Measurements from ENCODE around the gene CCL5.

The CCL5 gene

DNA sequence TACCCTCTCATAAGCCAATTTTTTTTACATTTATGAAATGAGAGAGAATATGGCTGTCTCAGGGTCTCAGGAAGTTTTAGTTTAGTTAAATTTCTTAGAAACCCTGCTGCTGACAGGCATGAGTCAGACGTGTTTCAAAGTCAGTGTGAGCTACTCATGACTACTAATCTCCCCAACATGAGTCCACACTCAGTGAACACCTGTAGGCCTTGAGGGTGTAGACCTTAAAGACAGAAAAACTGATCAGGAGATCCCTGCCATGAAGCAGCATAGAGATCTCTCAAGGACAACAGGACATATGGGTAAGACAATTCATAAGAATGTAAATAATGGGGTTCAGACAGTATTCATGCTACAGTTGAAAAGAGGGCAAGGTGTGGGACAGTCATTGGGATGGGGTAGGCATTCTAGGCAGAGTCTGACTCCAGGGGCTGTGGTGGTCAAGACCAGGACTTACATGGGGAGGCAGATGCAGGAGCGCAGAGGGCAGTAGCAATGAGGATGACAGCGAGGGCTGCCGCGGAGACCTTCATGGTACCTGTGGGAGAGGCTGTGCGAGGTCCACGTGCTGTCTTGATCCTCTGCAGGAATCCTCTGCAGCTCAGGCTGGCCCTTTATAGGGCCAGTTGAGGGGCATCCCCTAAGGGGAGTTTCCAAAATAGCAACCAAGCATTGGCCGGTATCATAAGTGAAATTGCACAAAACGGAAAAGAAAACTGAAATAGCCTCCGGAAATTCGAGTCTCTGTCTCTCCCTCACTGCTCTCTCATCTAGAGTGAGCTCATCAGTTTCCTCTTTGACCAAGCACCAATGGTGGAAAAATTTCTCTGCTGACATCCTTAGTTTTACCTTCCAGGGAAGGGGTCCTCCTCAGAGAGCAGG, at the start of gene CCL5:
TSS of gene CCL5 (minus strand) at position 588 of the 882 bp plus-strand sequence.
- no peak within 1 kb of the TSS for H3K27ac ChIP-seq
- DNase-seq (ENCODE audit: low read depth, low spot score) = peak; percentile 31

DNA sequence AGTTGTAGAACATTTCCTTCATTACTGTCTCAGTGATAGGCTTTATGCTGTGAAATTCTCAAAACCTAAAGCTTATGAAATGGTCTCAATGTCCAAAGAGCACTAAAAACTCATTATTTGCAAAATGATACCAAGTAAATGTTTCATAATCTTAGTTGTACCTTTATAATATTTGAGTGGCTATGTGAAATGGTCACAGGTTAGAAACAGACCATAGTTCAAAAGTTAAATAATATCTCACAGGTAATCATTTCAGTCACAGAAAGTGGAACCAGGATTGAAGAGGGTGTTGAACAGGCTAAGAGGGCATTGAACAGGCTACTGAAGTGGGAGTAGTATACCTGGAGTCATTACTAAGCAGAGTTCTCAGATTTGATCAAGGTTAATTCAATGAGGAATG, 47.6 kb upstream of the CCL5 start:
- no peak overlapping the region for H3K27ac ChIP-seq
- DNase-seq (ENCODE audit: low read depth, low spot score) = no peak

GRCh38 chr17:35923609-35924114, 43.5 kb upstream of the CCL5 start:
- H3K27ac ChIP-seq = no peak overlapping the region
- no peak for DNase-seq (ENCODE audit: low read depth, low spot score)

GRCh38 chr17:35920229-35920628, 40.1 kb upstream of the CCL5 start:
- no peak overlapping the region for H3K27ac ChIP-seq
- DNase-seq (ENCODE audit: low read depth, low spot score) = no peak

DNA sequence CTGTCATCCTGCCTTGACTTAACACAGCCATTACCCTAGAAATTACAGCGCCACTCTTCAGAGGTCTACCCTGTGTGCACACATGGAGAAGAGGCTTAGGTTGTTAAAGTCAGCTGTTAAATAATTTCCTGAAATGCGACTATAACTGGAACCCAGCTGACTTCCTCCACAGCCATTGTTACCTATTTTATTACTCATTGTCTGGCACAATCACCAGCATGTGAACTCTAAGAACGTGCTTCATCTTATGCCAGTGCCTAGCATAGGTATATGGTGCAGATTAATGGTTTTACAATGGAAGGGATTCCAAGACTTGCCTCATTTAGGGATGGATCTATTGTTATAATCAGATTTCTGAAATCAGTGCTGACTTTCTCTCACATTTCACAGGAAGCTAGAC, 38.5 kb upstream of the CCL5 start:
- no peak for DNase-seq (ENCODE audit: low read depth, low spot score)
- no peak overlapping the region for H3K27ac ChIP-seq

DNA sequence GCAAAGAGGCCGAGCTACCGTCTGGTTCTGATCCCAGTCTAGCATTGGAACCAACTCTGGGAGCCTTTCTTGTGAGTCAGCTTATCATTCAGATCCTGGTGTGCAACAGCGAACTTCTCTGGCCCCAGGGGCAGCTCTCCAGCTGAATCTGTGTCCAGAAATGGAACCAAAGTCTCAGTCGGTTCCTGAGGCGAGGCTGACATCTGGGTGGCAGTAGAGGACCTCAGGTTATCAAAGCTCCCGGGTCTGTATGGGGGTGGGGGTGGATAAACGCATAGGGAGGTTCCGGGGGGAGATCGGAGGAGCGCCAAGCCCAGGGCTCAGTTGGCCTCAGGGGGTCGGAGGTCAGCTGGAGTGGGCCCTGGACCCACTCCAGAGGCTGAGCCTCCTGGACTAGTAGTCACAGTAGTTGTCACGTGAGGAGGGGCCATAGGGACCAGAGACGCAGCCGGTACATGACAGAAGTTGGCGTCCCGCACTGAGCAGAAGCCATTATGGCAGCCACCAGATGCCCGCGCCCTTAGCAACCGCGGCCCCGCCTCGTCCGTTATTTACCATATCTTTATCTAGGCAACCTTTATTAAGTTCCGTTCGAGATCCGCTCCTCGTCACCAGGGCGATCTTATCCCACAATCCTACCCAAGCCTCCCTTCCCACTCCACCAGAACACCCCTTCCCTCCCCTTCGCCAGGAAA, 37.5 kb upstream of the CCL5 start:
- no peak overlapping the region for H3K27ac ChIP-seq
- no peak for DNase-seq (ENCODE audit: low read depth, low spot score)

- DNase-seq (ENCODE audit: low read depth, low spot score) = no peak
- H3K27ac ChIP-seq = no peak overlapping the region
These were observed 35.2 kb upstream of the CCL5 start for GRCh38 chr17:35915153-35915964.

DNA sequence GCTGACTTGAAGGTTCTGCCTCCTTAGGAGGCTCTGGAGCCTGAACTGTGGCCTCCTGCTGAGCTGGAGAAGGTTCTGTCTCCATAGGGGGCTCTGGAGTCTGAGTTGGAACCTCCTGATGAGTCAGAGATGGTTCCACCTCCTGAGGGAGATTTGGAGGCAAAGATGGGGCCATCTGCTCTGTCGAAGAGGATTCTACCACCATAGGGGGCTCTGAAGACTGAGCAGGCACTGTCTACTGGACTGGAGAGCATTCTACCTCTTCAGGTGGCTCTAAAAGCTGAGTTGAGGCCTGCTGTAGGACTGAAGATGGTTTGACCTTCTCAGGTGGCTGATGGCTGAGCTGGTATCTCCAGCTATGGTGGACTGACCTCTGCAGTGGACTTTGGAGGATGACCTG, 34.2 kb upstream of the CCL5 start:
- H3K27ac ChIP-seq = no peak overlapping the region
- DNase-seq (ENCODE audit: low read depth, low spot score) = no peak

GRCh38 chr17:35913609-35914008, 33.4 kb upstream of the CCL5 start:
- no peak overlapping the region for H3K27ac ChIP-seq
- no peak for DNase-seq (ENCODE audit: low read depth, low spot score)

DNA sequence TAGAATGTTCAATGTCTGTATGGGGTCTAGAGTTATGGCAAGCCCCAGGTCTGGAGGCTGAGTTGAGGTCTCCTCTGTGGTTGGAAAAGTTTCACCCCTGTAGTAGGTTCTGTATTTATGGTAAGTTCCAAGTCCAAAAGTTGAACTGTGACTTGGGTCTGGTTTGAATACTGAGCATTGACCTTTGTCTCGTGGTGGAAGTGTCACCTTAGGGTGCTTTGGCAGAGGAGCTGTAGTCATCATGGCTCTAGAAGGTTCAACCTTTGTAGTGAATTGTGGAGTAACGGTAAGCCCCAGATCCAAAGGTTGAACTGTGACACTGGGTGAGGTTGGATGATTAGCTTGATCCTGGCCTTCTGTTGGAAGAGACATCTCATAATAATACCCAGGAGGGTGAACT, 32.8 kb upstream of the CCL5 start:
- H3K27ac ChIP-seq = no peak overlapping the region
- no peak for DNase-seq (ENCODE audit: low read depth, low spot score)

DNA sequence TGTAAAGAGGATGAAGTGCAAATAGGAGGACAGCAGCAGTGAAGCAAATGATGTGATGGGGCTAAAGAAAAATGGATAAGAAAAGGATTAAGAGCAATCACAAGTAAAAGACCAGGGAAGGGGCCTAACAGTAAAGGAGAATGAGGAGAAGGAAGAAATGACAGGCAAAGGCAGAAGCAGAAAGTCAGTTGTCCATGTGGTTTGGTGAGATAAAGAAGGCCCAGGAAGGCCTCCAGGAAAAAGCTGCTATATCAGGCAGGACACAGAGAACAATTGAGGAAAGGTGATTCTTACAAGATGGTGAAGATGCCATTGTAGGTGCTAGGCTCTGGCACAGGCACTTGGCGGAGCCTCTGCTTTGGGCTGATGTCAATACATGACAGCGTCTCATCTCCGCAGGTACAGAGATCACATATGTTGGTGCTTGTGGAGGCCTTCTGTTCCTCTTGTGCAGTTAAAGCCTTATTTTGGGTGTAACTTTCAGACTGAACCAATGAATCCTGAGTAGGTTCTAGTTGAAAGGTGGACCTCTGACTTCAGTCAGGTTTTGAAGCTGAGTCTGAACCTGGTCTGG, 32.3 kb upstream of the CCL5 start:
- no peak overlapping the region for H3K27ac ChIP-seq
- DNase-seq (ENCODE audit: low read depth, low spot score) = no peak

DNA sequence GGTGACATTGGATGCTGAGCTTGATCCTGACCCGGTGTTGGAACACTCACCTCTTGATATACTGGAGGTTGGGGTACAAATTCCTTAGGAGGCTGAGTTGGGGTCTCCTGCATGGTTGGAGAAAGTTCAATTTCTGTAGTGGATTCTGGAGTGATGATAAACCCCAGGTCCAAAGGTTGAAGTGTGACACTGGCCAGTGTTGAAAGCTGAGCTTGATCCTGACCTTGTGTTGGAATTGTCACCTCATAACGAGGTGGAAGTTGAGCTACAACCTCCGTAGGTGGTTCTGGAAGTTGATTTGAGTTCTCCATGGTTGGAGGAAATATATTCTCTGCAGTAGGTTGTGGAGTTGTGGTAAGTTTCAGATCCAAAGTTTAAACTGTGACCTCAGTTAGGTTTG, 29.2 kb upstream of the CCL5 start:
- H3K27ac ChIP-seq = no peak overlapping the region
- DNase-seq (ENCODE audit: low read depth, low spot score) = no peak

DNA sequence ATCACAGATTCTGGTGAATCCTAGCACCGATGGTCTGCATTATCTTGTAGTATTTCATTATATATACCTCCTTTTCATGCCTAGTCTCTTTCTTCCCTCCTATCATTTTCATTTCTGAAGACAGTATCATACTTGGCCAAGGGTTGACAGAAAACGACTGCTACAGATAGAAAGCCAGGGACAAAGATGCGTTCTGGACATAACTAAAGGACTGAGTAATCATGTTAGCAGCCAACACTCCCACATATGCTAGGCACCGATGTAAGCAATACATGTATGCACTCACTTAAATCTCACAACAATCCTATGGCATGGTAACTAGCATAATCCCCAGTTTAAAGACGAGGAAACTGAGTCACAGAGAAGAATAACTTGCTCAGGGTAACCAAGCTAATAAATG, 27.5 kb upstream of the CCL5 start:
- no peak for DNase-seq (ENCODE audit: low read depth, low spot score)
- H3K27ac ChIP-seq = no peak overlapping the region

- DNase-seq (ENCODE audit: low read depth, low spot score) = no peak
- no peak overlapping the region for H3K27ac ChIP-seq
These were observed 26.9 kb upstream of the CCL5 start for GRCh38 chr17:35906926-35907637.

DNA sequence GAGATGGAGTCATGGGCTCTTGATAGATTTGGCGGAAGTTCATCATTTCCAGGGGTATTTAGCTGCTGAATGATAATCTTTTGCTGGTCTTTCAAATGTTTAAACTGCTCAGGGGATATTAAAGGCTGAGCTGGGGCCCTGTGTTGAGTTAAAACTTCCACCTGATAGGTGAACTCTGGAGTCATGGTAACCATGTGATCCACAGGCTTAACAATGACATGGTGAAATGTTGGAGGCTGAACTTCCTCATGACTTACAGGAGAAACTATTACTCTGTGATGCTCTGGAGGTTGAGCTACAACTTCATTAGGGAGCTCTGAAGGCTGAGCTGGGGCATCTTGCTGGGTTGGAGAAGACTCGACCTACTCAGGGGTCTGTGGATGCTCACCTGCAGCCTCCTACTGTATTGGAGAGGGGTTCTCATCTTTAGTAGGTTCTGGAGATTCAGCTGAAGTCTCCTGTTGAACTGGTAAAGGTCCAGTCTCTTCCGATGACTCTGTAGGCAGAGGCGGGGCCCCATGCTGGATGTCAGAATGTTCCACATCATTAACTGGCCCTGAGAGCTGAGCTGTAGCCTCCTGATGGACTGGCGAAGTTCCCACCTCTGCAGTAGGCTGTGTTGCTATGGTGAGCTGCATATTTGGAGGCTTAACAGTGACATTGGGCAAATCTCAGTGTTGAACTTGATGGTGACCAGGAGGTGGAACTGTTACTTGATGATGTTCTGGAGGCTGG, 26.2 kb upstream of the CCL5 start:
- DNase-seq (ENCODE audit: low read depth, low spot score) = no peak

GRCh38 chr17:35903451-35903850, 23.3 kb upstream of the CCL5 start:
- H3K27ac ChIP-seq = no peak overlapping the region
- no peak for DNase-seq (ENCODE audit: low read depth, low spot score)

More for the DNA sequence above, 26.2 kb upstream of the CCL5 start:
- no peak overlapping the region for H3K27ac ChIP-seq

DNA sequence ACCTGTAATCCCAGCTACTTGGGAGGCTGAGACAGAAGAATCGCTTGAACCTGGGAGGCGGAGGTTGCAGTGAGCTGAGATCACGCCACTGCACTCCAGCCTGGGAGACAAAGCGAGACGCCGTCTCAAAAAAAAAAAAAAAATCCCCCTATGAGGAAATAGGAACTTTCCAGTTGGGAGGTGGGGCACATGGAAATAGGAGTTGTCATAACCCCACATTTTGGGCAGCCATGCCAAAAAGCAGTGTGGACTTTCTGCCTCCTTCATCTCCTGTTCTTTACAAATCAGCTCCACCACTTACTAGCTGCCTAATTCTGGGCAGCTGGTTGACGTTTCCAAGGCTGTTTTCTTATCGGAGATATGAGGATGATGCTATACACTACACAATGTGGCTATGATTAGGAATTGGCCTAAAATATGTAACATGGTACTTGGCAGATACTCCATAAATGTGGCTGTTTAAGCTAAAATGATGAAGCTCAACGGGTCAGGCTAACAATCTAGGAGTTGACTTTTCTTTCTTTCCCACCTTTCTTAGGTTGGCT, 21.5 kb upstream of the CCL5 start:
- no peak overlapping the region for H3K27ac ChIP-seq
- DNase-seq (ENCODE audit: low read depth, low spot score) = no peak

GRCh38 chr17:35900708-35901480, 20.7 kb upstream of the CCL5 start:
- DNase-seq (ENCODE audit: low read depth, low spot score) = no peak
- no peak overlapping the region for H3K27ac ChIP-seq
